GM18909 (cell line): ENCODE data around the gene SMIM23.

Source experiments
- ATAC-seq: cut with Tn5 transposase; IDR thresholded peaks from one replicate; pipeline ENCODE4 v1.9.1; 2021; ENCODE audit warnings: mild to moderate bottlenecking; ENCODE audit not compliant: unreplicated experiment, poor library complexity

The SMIM23 gene

DNA sequence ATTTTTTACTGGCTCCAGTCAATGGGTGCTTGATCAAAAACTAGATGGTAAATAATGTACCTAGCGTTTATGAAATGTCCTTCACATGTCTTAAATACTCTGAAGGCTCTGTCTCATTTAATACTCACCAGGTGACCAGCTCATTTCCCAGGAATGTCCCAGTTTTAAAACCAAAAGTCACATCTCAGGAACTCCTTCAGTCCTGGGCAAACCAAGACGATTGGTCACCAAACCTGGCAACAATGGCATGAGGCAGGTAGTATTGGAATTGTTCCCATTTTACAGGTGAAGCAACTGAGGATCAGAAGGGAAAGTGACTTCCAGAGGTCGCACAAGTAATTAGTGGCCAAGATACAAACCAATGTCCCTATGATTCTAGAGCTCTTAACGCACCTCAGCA lies 27.7 kb downstream of the SMIM23 start:
- ATAC-seq: no peak

DNA sequence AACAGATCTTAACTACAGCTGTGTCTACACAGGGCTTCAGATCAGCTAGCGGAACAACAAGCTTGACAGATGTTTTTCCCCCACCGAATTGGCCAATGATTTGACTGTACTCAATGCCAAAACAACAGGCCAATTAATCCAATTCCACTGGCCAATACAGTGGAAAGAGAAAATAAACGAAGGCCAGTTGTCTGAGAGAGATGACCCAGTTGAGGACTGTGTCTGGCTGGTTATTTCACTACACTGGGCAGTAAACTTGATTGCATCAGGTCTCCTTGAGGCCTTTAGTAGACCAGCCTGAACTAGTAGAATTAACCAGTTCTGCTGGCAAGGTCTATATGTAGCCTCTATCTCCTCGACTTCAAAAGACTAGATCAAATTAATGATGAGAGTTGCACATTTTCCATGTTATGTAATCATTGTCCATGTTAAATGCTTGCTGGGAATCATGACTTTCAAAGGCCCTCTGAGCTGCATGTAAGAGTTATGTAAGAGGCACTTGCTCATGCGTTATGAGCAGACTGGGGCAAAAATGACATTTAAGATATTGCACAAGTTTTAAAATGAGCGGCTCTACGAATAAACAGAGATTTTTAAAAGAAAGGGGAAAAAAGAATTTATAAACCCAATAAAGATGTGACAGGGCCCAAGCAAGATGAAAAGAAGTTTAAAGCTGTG lies 28.3 kb downstream of the SMIM23 start:
- no peak for ATAC-seq

DNA sequence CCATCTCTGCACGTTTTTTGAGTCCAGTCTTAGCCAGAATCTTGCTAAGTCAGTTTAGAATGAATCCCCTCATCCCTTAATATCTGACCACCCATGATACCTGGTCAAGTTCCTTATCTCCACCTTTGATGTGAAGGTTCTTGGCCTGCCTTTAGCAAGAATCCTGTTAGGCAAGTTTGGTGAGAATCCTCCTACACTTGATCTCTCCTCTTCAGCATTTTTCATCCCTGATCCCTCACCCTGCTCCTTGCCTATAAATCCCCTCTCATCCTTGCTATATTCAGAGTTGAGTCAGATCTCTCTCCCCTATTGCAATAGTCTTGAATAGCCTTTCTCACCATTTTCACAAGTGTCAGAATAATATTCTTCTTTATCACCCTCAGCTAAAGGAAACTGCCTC lies 31.0 kb downstream of the SMIM23 start:
- ATAC-seq: no peak

DNA sequence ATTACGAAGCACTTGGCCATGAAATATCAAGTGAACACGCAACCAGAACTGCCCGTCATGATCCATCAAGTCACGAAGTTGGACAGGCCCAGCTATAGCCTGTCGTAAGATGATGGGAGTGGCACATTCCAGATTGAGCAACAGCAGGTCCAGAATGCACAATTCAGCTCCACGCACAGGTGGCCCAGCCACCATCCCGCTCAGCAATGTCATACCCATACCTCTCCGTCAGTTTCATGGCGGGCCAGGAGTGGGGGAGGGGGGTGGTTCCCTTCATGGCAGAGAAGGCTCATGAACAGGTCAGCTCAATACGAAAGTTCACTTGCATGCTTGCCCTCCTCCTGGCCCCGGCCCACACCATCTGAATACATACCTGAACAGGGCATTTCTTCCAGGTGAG lies 34.9 kb downstream of the SMIM23 start:
- ATAC-seq: no peak

DNA sequence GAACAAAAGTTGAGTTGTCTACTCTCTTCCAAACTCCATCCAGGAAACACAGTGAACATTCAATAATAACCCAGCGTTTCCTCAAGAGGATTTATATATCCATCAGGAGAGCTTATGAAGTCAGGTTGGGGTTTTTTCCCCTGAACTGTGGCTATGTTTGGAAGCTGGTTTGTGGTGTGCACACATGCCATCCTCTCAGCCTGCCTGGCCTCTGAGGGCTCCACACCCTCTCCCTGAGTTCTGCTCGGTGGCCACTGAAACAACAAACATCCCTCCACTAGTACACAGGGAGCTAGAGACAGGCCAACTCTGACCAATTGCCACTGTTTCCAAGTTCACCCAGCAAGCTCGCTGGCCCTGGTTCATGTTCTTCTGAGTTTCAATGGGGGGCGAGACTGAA lies 35.7 kb downstream of the SMIM23 start:
- ATAC-seq: no peak

DNA sequence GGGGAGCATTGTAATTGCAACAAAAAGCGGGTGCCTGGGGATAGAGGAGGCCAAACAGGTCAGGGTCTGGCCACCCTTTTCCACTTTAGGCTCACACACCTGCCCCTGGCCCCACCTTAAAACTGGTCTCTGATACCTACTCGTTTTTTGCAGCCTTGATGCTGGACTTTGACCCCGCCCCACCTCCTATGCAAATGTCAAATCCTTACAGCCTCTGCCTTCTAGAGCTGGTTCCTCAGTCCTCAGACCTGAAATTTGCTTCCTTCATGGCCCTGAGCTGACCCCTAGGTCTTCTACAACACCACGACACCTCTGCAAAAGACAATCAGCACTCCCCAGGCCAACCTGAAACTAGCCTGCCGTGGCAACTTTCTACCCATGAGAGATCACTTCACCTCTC lies 37.7 kb downstream of the SMIM23 start:
- no peak for ATAC-seq

- ATAC-seq: no peak
Observed at GRCh38 chr5:171825051-171825450, 39.4 kb downstream of the SMIM23 start.

DNA sequence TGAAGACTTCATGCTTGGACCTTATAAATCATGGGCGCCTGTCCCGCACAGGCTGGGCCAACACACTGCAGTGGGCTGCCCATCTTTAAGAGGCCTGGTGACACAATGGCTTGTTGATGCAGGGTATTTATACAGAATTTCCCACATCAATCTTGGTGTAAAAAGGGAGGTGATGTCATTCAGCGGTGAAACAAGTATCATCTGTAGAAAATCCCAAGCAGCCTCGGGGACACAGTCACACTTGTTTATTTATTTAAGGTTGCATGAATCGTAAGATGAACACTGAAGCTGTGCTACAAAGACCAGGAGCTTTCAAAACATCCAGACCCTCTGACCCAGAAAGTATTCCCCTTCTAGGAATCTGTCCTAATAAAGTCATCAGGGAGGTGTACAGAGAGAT lies 40.5 kb downstream of the SMIM23 start:
- ATAC-seq: no peak

DNA sequence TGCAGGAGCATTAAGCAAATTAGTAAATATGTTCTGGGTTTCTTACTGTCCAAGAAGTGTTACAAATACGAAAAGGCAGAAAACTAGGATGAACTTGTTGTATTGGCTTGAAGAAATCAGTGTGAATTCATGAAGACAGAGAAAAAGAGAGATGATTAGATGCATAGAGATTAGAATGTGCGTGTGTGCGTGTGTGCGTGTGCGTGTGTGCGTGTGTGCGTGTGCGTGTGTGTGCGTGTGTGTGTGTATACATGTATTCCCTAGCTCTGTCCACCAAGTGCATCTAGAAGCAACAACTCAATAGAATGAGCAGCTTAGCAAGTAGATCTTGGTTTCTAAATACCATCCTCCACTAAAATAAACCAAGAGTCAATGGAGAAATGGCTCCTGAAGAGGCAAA lies 41.5 kb downstream of the SMIM23 start:
- no peak for ATAC-seq

DNA sequence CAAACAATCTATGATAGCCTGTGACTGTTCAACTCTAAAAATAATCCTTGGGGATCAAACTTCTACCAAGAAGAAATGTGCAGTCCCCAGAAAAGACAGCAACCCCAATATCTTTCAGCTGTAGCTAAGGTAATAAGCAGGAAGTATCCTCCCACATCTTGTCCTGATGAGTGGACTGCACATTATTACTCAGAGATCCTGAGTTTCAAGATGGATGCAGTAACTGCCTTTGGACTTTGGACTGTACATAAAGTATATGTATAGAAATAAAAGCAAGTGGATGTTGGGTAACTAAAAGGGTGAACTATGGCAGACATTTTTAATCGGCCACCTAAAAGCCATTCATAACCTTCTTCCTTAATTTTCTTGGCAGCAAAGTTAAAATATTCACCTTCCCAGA lies 45.1 kb downstream of the SMIM23 start:
- ATAC-seq: no peak

- ATAC-seq: no peak
Observed at GRCh38 chr5:171832775-171833174, 47.2 kb downstream of the SMIM23 start.

DNA sequence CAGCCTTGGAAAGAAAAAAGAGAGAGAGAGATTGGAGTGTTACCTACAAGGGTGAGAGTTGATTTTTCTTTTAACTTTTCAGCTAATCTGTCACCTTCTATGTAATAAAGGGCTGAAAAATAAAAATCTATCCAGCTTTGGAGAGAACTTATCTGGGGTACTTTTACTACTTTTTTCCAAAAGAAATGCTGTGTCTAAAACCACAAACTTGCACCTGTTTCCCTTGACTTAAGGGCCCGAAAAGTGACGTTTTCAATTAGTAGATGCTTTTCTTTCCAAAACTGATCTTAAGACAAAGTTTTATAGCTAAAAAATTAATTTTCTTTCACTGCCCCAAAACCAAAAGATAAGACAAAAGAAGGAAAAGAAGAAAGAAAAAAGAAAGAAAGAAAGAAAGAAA lies 48.8 kb downstream of the SMIM23 start:
- ATAC-seq: no peak

DNA sequence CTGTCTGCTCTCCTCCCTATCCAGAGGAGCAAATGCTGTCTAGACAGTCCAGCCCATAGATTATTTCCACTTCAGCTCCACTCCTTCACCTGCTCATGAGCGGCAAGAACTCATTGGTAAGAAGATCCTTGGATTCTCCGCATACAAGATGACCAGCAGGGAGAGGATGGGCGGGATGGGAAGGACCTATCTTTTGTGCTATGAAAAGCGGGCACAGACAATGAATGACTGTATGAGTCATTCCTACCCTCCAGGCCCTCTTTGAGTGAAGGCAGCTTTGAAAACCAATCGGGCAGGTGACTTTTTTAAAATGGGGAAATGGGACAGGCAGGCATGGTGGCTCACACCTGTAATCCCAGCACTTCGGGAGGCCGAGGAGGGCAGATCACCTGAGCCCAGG lies 49.4 kb downstream of the SMIM23 start:
- ATAC-seq: no peak

- ATAC-seq: no peak
Observed at GRCh38 chr5:171837522-171837921, 51.9 kb downstream of the SMIM23 start.

DNA sequence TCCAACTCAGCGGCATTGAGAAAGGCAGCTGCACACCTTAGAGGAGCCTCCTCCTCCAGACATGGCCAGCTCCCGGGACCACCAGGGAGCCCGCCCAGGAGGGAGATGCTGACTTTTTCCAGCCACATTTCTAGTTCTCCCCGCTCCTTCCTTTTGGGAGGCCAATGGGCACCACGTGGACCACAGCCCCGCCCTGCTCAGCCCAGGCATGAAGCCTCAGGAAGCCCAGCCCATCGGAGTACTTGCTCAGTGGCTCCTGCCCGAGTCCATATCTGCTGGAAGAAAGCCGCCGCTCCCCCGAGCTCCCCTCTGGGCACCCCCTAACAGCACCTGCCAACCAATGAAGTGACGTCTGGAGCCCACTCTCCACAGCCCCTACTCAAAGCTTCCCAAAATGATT lies 52.4 kb downstream of the SMIM23 start:
- no peak for ATAC-seq

- no peak for ATAC-seq
Observed at GRCh38 chr5:171839112-171839511, 53.5 kb downstream of the SMIM23 start.

DNA sequence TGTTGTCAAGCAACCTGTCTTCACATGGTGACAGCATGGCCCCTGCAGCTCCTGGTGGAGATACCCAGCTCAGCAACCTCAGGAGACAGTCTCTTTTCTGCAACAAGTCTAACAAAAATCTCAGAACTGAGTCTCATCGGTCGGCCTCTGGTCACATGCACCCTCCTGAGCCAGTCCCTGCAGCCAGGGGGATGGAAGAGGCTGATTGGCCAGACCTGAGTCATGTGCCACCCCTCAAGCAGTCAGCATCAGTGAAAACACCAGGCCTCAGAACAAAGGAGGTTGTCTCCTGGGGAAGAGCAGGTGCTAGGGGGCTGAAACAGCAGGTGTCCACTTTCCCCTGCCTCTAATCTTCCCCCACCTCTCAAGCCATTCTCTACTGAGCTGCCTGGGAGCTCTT lies 54.4 kb downstream of the SMIM23 start:
- no peak for ATAC-seq
